ENCODE measurements around the gene ATG101. TPM values are rescaled to one million over a fixed set of nuclear protein-coding genes. Genes with fewer than 3 reads are reported as not detected.

Gene ATG101
- total RNA-seq, 4 donors from 2014 or later: 39.5 to 76.1 (median 56.5) TPM

GRCh38 chr12:52023976-52024688, 45.6 kb upstream of the ATG101 start:
- 25% methylated on average over 20 of the region's 20 CpGs for WGBS
- Histone ChIP-seq H3K27me3 (no peaks in the 10 kb centered on the region), H3K4me3 (peak overlapping the region; percentile 50), H3K4me1 (peaks cover 39% of the 10 kb centered on the region), H3K36me3 (no peaks in the 10 kb centered on the region), H3K9me3 (no peaks in the 10 kb centered on the region), H3K27ac (no peak overlapping the region)
- no peak for TF ChIP-seq POLR2AphosphoS5 (IDR thresholded peaks at IDR 0.05)
- DNase-seq (ENCODE audit: low spot score in 2 of 2): no peak

- no peak for DNase-seq (ENCODE audit: low spot score in 2 of 2)
- H3K27me3 ChIP-seq: no peaks in the 10 kb centered on the region
- peaks cover 39% of the 10 kb centered on the region for H3K4me1 ChIP-seq
- H3K36me3 ChIP-seq: no peaks in the 10 kb centered on the region
- H3K27ac ChIP-seq: peak overlapping the region; percentile 77
- WGBS: 69% methylated on average over 15 of the region's 15 CpGs
- H3K9me3 ChIP-seq: no peaks in the 10 kb centered on the region
- peak overlapping the region; percentile 36 for H3K4me3 ChIP-seq
- TF ChIP-seq CTCF (IDR thresholded peaks at IDR 0.05) (no peak), EP300 (IDR thresholded peaks at IDR 0.05) (no peak), POLR2A (IDR thresholded peaks at IDR 0.05) (no peak), POLR2AphosphoS5 (IDR thresholded peaks at IDR 0.05) (no peak)
Observed at GRCh38 chr12:52024845-52025230, 44.9 kb upstream of the ATG101 start.

GRCh38 chr12:52026263-52026662, 43.5 kb upstream of the ATG101 start:
- Histone ChIP-seq H3K27me3 (no peaks in the 10 kb centered on the region), H3K27ac (no peak overlapping the region), H3K9me3 (no peaks in the 10 kb centered on the region), H3K36me3 (no peaks in the 10 kb centered on the region), H3K4me3 (no peak overlapping the region), H3K4me1 (peaks cover 36% of the 10 kb centered on the region)
- 40% methylated on average over 5 of the region's 5 CpGs for WGBS
- TF ChIP-seq POLR2AphosphoS5 (IDR thresholded peaks at IDR 0.05) (no peak), POLR2A (IDR thresholded peaks at IDR 0.05) (no peak), CTCF (IDR thresholded peaks at IDR 0.05) (no peak), EP300 (IDR thresholded peaks at IDR 0.05) (no peak)
- no peak for DNase-seq (ENCODE audit: low spot score in 2 of 2)

GRCh38 chr12:52027085-52027843, 42.5 kb upstream of the ATG101 start:
- no peak for TF ChIP-seq POLR2AphosphoS5 (IDR thresholded peaks at IDR 0.05)
- TF ChIP-seq CTCF (IDR thresholded peaks at IDR 0.05): no peak
- no peak for TF ChIP-seq POLR2A (IDR thresholded peaks at IDR 0.05)
- TF ChIP-seq EP300 (IDR thresholded peaks at IDR 0.05): no peak
- WGBS: 100% methylated on average over 1 of the region's 12 CpGs
- H3K27ac ChIP-seq: no peak overlapping the region

GRCh38 chr12:52029685-52030084, 40.1 kb upstream of the ATG101 start:
- DNase-seq (ENCODE audit: low spot score in 2 of 2): no peak
- no peak overlapping the region for H3K4me3 ChIP-seq
- H3K9me3 ChIP-seq: no peaks in the 10 kb centered on the region
- H3K27ac ChIP-seq: no peak overlapping the region
- no peaks in the 10 kb centered on the region for H3K27me3 ChIP-seq
- H3K36me3 ChIP-seq: no peaks in the 10 kb centered on the region
- TF ChIP-seq CTCF (IDR thresholded peaks at IDR 0.05): no peak
- no peak for TF ChIP-seq POLR2A (IDR thresholded peaks at IDR 0.05)
- no peak for TF ChIP-seq EP300 (IDR thresholded peaks at IDR 0.05)
- H3K4me1 ChIP-seq: peaks cover 44% of the 10 kb centered on the region
- 48% methylated on average over 4 of the region's 4 CpGs for WGBS

More at GRCh38 chr12:52027085-52027843, 42.5 kb upstream of the ATG101 start:
- Histone ChIP-seq H3K36me3 (no peaks in the 10 kb centered on the region), H3K9me3 (no peaks in the 10 kb centered on the region), H3K4me3 (no peak overlapping the region), H3K4me1 (peaks cover 40% of the 10 kb centered on the region), H3K27me3 (no peaks in the 10 kb centered on the region)
- no peak for DNase-seq (ENCODE audit: low spot score in 2 of 2)

All from suprapubic skin (tissue), 4 donors.